ENCODE results near the gene PCDH9.

Gene PCDH9

DNA sequence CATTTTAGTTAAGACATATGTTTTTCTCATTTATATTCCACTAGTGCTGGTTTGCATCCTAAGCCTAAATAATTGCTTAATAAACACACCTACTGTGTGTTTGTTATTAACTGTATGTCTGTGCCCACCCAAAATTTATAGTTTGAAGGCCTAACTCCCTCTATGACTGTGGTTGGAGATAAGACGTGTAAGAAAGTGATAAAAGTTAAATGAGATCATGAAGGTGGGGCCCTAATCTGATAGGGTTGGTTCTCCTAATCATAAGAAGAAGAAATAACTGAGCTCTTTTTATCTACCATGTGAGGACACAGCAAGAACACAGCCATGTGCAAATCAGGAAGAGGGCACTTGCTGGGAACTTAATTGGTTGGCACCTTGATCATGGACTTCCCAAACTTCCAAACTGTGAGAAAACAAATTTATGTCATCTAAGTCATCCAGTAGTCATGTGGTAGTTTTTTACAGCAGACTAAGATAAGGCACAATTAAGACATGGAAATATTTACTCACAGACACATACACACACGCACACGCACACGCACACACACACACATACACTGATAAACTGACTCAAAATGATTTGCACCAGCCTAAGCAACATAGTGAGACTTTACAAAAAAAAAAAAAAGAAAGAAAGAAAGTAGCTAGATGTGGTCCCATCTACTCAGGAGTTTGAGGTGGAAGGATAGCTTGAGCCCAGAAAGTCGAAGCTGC lies 662.1 kb downstream of the PCDH9 start:
- no peaks in the 10 kb centered on the region for H3K4me1 ChIP-seq (ENCODE audit: control insufficient read depth in 1 of 2, insufficient read depth in 1 of 2, low read depth in 1 of 2, low read length in 1 of 2)
- no peaks in the 10 kb centered on the region for H3K9me3 ChIP-seq
- H3K27ac ChIP-seq = no peak overlapping the region
- H3K4me3 ChIP-seq (ENCODE audit: low read depth in 1 of 2, low read length in 1 of 2) = no peak overlapping the region
- H3K36me3 ChIP-seq = no peaks in the 10 kb centered on the region
- H3K27me3 ChIP-seq = no peaks in the 10 kb centered on the region
- TF ChIP-seq, protein P1, sequence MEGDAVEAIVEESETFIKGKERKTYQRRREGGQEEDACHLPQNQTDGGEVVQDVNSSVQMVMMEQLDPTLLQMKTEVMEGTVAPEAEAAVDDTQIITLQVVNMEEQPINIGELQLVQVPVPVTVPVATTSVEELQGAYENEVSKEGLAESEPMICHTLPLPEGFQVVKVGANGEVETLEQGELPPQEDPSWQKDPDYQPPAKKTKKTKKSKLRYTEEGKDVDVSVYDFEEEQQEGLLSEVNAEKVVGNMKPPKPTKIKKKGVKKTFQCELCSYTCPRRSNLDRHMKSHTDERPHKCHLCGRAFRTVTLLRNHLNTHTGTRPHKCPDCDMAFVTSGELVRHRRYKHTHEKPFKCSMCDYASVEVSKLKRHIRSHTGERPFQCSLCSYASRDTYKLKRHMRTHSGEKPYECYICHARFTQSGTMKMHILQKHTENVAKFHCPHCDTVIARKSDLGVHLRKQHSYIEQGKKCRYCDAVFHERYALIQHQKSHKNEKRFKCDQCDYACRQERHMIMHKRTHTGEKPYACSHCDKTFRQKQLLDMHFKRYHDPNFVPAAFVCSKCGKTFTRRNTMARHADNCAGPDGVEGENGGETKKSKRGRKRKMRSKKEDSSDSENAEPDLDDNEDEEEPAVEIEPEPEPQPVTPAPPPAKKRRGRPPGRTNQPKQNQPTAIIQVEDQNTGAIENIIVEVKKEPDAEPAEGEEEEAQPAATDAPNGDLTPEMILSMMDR (IDR thresholded peaks at IDR 0.05) = no peak

- Histone ChIP-seq H3K4me3 (ENCODE audit: low read depth in 1 of 2, low read length in 1 of 2) (no peak overlapping the region), H3K27me3 (no peaks in the 10 kb centered on the region), H3K9me3 (no peaks in the 10 kb centered on the region), H3K4me1 (ENCODE audit: control insufficient read depth in 1 of 2, insufficient read depth in 1 of 2, low read depth in 1 of 2, low read length in 1 of 2) (no peaks in the 10 kb centered on the region), H3K36me3 (no peaks in the 10 kb centered on the region), H3K27ac (no peak overlapping the region)
- TF ChIP-seq, protein P1 (IDR thresholded peaks at IDR 0.05) = no peak
Observed at GRCh38 chr13:66565279-66565678, 664.9 kb downstream of the PCDH9 start.

- Histone ChIP-seq H3K27ac (no peak overlapping the region), H3K27me3 (no peaks in the 10 kb centered on the region), H3K4me1 (ENCODE audit: control insufficient read depth in 1 of 2, insufficient read depth in 1 of 2, low read depth in 1 of 2, low read length in 1 of 2) (no peaks in the 10 kb centered on the region), H3K9me3 (no peaks in the 10 kb centered on the region), H3K36me3 (no peaks in the 10 kb centered on the region), H3K4me3 (ENCODE audit: low read depth in 1 of 2, low read length in 1 of 2) (no peak overlapping the region)
- TF ChIP-seq, protein P1 (IDR thresholded peaks at IDR 0.05) = no peak
Observed at GRCh38 chr13:66563076-66563475, 667.1 kb downstream of the PCDH9 start.

DNA sequence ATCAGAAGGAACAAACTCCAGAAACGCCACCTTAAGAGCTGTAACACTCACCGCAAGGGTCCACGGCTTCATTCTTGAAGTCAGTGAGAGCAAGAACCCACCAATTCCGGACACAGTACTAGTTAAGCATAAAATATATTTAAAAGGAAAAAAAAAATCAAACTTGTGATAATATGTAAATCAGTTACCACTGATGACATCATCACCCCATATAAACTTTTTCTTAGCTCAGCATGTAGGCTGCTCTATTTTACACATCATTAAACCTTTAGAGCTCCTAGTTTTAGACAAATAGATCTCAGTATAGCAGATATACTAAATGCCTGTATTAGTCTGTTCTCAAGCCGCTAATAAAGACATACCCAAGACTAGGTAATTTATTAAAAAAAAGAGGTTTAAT lies 668.1 kb downstream of the PCDH9 start:
- no peak overlapping the region for H3K4me3 ChIP-seq (ENCODE audit: low read depth in 1 of 2, low read length in 1 of 2)
- H3K27me3 ChIP-seq = no peaks in the 10 kb centered on the region
- H3K4me1 ChIP-seq (ENCODE audit: control insufficient read depth in 1 of 2, insufficient read depth in 1 of 2, low read depth in 1 of 2, low read length in 1 of 2) = no peaks in the 10 kb centered on the region
- TF ChIP-seq, protein P1 (IDR thresholded peaks at IDR 0.05) = no peak
- H3K27ac ChIP-seq = no peak overlapping the region
- no peaks in the 10 kb centered on the region for H3K36me3 ChIP-seq
- no peaks in the 10 kb centered on the region for H3K9me3 ChIP-seq

DNA sequence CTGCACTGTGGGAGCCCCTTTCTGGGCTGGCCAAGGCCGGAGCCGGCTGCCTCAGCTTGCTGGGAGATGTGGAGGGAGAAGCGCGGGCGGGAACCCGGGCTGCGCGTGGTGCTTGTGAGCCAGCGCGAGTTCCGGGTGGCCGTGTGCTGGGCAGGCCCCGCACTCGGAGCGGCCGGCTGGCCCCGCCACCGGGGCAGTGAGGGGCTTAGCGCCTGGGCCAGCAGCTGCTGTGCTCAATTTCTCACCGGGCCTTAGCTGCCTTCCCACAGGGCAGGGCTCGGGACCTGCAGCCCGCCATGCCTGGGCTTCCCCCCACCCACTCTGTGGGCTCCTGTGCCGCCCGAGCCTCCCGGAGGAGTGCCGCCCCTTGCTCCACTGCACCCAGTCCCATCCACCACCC lies 669.1 kb downstream of the PCDH9 start:
- Histone ChIP-seq H3K4me3 (ENCODE audit: low read depth in 1 of 2, low read length in 1 of 2) (no peak overlapping the region), H3K36me3 (no peaks in the 10 kb centered on the region), H3K27ac (no peak overlapping the region), H3K9me3 (no peaks in the 10 kb centered on the region), H3K4me1 (ENCODE audit: control insufficient read depth in 1 of 2, insufficient read depth in 1 of 2, low read depth in 1 of 2, low read length in 1 of 2) (no peaks in the 10 kb centered on the region), H3K27me3 (no peaks in the 10 kb centered on the region)
- TF ChIP-seq, protein P1 (IDR thresholded peaks at IDR 0.05) = no peak
